ENCODE measurements around the gene KLHL41. TPM values are rescaled to one million over a fixed set of nuclear protein-coding genes. Genes with fewer than 3 reads are reported as not detected.

KLHL41 gene
- total and polyA plus RNA-seq, 2 of the 13 experiments (the other 11 are each of a cell fraction or from before 2014, with no cell fraction given): 0.07 to 0.31 TPM

- TF ChIP-seq BRD4 (CRISPR knock-in tag; IDR thresholded peaks at IDR 0.05) (peak; percentile 67; the same call in 1 of the 2 replicates), GMEB2 (CRISPR knock-in tag; IDR thresholded peaks at IDR 0.05; ENCODE audit: low read depth) (peak; percentile 100), ZNF503 (CRISPR knock-in tag; IDR thresholded peaks at IDR 0.05) (peak; percentile 91), KLF6 (CRISPR knock-in tag; IDR thresholded peaks at IDR 0.05) (peak; percentile 81; the same call in 1 of the 2 replicates), ZNF691 (CRISPR knock-in tag; IDR thresholded peaks at IDR 0.05; ENCODE audit: borderline replicate concordance, low read depth) (no peak), HMG20B (CRISPR knock-in tag; conservative IDR thresholded peaks at IDR 0.05) (peak; percentile 59; the same call in 1 of the 2 replicates), ZNF12 (CRISPR knock-in tag; IDR thresholded peaks at IDR 0.05) (no peak), NKX3-1 (CRISPR knock-in tag; IDR thresholded peaks at IDR 0.05) (peak; percentile 85; the same call in 1 of the 2 replicates), ZNF10 (CRISPR knock-in tag; IDR thresholded peaks at IDR 0.05; ENCODE audit: borderline replicate concordance, low read depth) (no peak), PCBP2 (optimal IDR thresholded peaks at IDR 0.05; ENCODE audit: low read depth, low read length, poor library complexity, severe bottlenecking) (no peak), ZNF44 (CRISPR knock-in tag; IDR thresholded peaks at IDR 0.05) (peak; percentile 95), ZNF460 (CRISPR knock-in tag; IDR thresholded peaks at IDR 0.05; ENCODE audit: borderline replicate concordance) (no peak), SRY (CRISPR knock-in tag; IDR thresholded peaks at IDR 0.05) (no peak), ZNF280B (CRISPR knock-in tag; IDR thresholded peaks at IDR 0.05; ENCODE audit: borderline replicate concordance) (peak; percentile 72; the same call in 1 of the 2 replicates), ZNF234 (CRISPR knock-in tag; conservative IDR thresholded peaks at IDR 0.05) (no peak), ZNF780A (CRISPR knock-in tag; IDR thresholded peaks at IDR 0.05) (no peak), THYN1 (CRISPR knock-in tag; IDR thresholded peaks at IDR 0.05; ENCODE audit: borderline replicate concordance, low read depth) (no peak), ZNF704 (CRISPR knock-in tag; IDR thresholded peaks at IDR 0.05; ENCODE audit: borderline replicate concordance) (0 out of 2 replicates have a peak, but pooled peaks have one; percentile 46), ZNF597 (CRISPR knock-in tag; IDR thresholded peaks at IDR 0.05) (0 out of 2 replicates have a peak, but pooled peaks have one; percentile 69), RBFOX2 (IDR thresholded peaks at IDR 0.05; ENCODE audit: low read depth, low read length) (peak; percentile 44; the same call in 1 of the 2 replicates)
Observed at GRCh38 chr2:169573160-169573973, 63.9 kb downstream of the KLHL41 start, which contains the start of gene FASTKD1 (continued).

Data from HepG2 (cell line).